Lower leg skin (tissue), 3 donors: ENCODE measurements around the gene DLGAP1.

Experiments used
- CTCF ChIP-seq, 3 donors: fragments of 450-650 bp; IDR thresholded peaks; one replicate each; pipeline ENCODE4 v1.5.1; 2016; ENCODE audit warnings: antibody characterized with exemption in 3 of 3, mild to moderate bottlenecking in 3 of 3, moderate library complexity in 2 of 3
- POLR2A ChIP-seq, 2 donors: fragments of 450-650 bp; IDR thresholded peaks; one replicate each; pipeline ENCODE4 v1.6.1; 2016 to 2017; ENCODE audit warnings: antibody characterized with exemption in 2 of 2, mild to moderate bottlenecking in 1 of 2, moderate library complexity in 1 of 2

GRCh38 chr18:3914833-3915610 lies 540.1 kb downstream of the DLGAP1 start:
- TF ChIP-seq CTCF (IDR thresholded peaks at IDR 0.05): no peak
- no peak for TF ChIP-seq POLR2A (IDR thresholded peaks at IDR 0.05)
